GM18951 (cell line): ENCODE measurements around the gene DUSP16.
"Not testable (repeated sequence)": the region's sequence is repeated elsewhere in the genome, so short reads cannot be mapped to it uniquely, and the experiment has no call there.

Experiments used
- POLR2A ChIP-seq: IDR thresholded peaks from 4 replicates; pipeline ENCODE4 v1.6.1; 2011; ENCODE audit warnings: mild to moderate bottlenecking; ENCODE audit not compliant: insufficient read length, insufficient read depth; ENCODE audit errors: extremely low read depth
- in situ Hi-C: fragments of 300-500 bp; cut with MboI; formaldehyde crosslinking; loops from one replicate; pipeline ENCODE4 v1.12.0; 2022; ENCODE audit warnings: low sequenced_read_pairs, mixed read lengths, inconsistent platforms; ENCODE audit not compliant: unreplicated experiment

Gene DUSP16

GRCh38 chr12:12511021-12511783 lies 51.5 kb downstream of the DUSP16 start:
- no peak for TF ChIP-seq POLR2A
- in situ Hi-C loops = no loop called here

GRCh38 chr12:12510551-12510950 lies 52.1 kb downstream of the DUSP16 start:
- TF ChIP-seq POLR2A = no peak
- in situ Hi-C loops = no loop called here

- in situ Hi-C loops = no loop called here
- no peak for TF ChIP-seq POLR2A
Measured at GRCh38 chr12:12510141-12510540, 52.5 kb downstream of the DUSP16 start.

- in situ Hi-C loops = no loop called here
- no peak for TF ChIP-seq POLR2A
Measured at GRCh38 chr12:12508612-12509011, 54.1 kb downstream of the DUSP16 start.

GRCh38 chr12:12507121-12507520 lies 55.5 kb downstream of the DUSP16 start:
- TF ChIP-seq POLR2A = no peak
- in situ Hi-C loops = no loop called here

GRCh38 chr12:12506496-12506890 lies 56.2 kb downstream of the DUSP16 start:
- in situ Hi-C loops = no loop called here
- no peak for TF ChIP-seq POLR2A

GRCh38 chr12:12505544-12506495 lies 56.8 kb downstream of the DUSP16 start:
- in situ Hi-C loops = no loop called here
- TF ChIP-seq POLR2A = no peak

- in situ Hi-C loops = no loop called here
- no peak for TF ChIP-seq POLR2A
Measured at GRCh38 chr12:12503384-12504078, 59.1 kb downstream of the DUSP16 start.

GRCh38 chr12:12502815-12503151 lies 59.9 kb downstream of the DUSP16 start:
- in situ Hi-C loops = no loop called here

GRCh38 chr12:12502130-12502814 lies 60.4 kb downstream of the DUSP16 start:
- in situ Hi-C loops = not testable (repeated sequence)

More at GRCh38 chr12:12502815-12503151, 59.9 kb downstream of the DUSP16 start:
- TF ChIP-seq POLR2A = no peak

- TF ChIP-seq POLR2A = no peak
- in situ Hi-C loops = no loop called here
Measured at GRCh38 chr12:12501121-12501520, 61.5 kb downstream of the DUSP16 start.

GRCh38 chr12:12499909-12500604 lies 62.6 kb downstream of the DUSP16 start:
- no peak for TF ChIP-seq POLR2A
- in situ Hi-C loops = loop anchor here (10.0 kb wide), 1 partner anchor 205 kb away; no protein-coding TSS in a partner anchor
